Suprapubic skin (tissue), 4 donors: ENCODE results near the gene CABP4. TPM values are rescaled to one million over a fixed set of nuclear protein-coding genes. Genes with fewer than 3 reads are reported as not detected.

Experiments
- DNase-seq, 2 donors: peaks; one replicate each; pipeline ENCODE4 v3.0.0-alpha.2; 2019; ENCODE audit warnings: low spot score in 2 of 2
- H3K27ac ChIP-seq: fragments of 200-600 bp; sonication (generic); one replicate; pipeline ENCODE4 v1.5.1; 2019
- H3K27me3 ChIP-seq: fragments of 200-600 bp; sonication (generic); one replicate; pipeline ENCODE4 v1.5.1; 2019
- H3K36me3 ChIP-seq: fragments of 200-600 bp; sonication (generic); one replicate; pipeline ENCODE4 v1.5.1; 2019
- H3K4me1 ChIP-seq: fragments of 200-600 bp; sonication (generic); one replicate; pipeline ENCODE4 v1.5.1; 2019
- H3K4me3 ChIP-seq: fragments of 200-600 bp; sonication (generic); one replicate; pipeline ENCODE4 v1.5.1; 2019; ENCODE audit warnings: mild to moderate bottlenecking
- H3K9me3 ChIP-seq: fragments of 200-600 bp; sonication (generic); one replicate; pipeline ENCODE4 v1.5.1; 2019
- EP300 ChIP-seq: sonication (generic); formaldehyde crosslinking; IDR thresholded peaks from one replicate; pipeline ENCODE4 v1.6.1; 2017; ENCODE audit warnings: antibody characterized with exemption
- POLR2A ChIP-seq, 2 donors: fragments of 450-650 bp; IDR thresholded peaks; one replicate each; pipeline ENCODE4 v1.6.1; 2017; ENCODE audit warnings: antibody characterized with exemption in 2 of 2, mild to moderate bottlenecking in 2 of 2, moderate library complexity in 2 of 2
- POLR2AphosphoS5 ChIP-seq, 3 donors: sonication (generic); formaldehyde crosslinking; IDR thresholded peaks; one replicate each; pipeline ENCODE4 v1.6.1; 2017; ENCODE audit warnings: antibody characterized with exemption in 3 of 3
- WGBS: methylation state at CpG from one replicate; pipeline ENCODE4 v1.1.5; 2018; 5-methylcytosine and 5-hydroxymethylcytosine counted together
- total RNA-seq, 4 donors: library from RNA; depleted of rRNA; stranded (reverse); fragments of >200 nt; gene quantifications; one replicate each; pipeline ENCODE4 v1.1.0, GENCODE V29; 2016
- TF ChIP-seq, protein P1 (sequence below), 2 donors: fragments of 200-600 bp in 1 of 2; fragments of 450-650 bp in 1 of 2; sonication (generic) in 1 of 2; IDR thresholded peaks; one replicate each; pipeline ENCODE4 v1.5.1; 2016 to 2019; ENCODE audit warnings: antibody characterized with exemption in 2 of 2, mild to moderate bottlenecking in 1 of 2, moderate library complexity in 1 of 2

Gene CABP4
- total RNA-seq, 4 donors from 2014 or later, result 0.38 to 2.5 (median 0.72) TPM; not detected in 1

DNA sequence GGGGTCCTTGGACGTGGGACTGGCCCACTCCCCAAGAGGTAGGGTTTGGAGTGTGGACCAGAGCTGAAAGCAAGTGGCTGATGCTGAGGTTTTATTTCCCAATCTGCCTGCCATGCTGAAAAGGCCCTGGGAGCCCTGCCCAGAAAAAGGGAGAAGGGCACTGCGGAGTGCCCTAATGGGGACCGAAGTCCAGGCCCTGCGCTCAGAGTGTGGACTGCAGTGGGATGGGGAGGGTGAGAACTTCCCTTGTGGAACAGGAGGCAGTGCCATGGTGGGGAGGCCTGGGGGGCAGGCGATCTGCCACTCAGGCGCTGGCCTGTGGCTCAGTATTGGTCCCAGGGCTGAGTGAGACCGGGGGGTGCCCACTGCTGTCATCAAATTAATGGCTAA, 6.9 kb upstream of the CABP4 start:
- Histone ChIP-seq H3K4me1 (peaks cover 8% of the 10 kb centered on the region), H3K9me3 (no peaks in the 10 kb centered on the region), H3K27me3 (no peaks in the 10 kb centered on the region), H3K27ac (no peak overlapping the region), H3K36me3 (no peaks in the 10 kb centered on the region), H3K4me3 (no peak overlapping the region)
- no peak for DNase-seq
- TF ChIP-seq, protein P1, sequence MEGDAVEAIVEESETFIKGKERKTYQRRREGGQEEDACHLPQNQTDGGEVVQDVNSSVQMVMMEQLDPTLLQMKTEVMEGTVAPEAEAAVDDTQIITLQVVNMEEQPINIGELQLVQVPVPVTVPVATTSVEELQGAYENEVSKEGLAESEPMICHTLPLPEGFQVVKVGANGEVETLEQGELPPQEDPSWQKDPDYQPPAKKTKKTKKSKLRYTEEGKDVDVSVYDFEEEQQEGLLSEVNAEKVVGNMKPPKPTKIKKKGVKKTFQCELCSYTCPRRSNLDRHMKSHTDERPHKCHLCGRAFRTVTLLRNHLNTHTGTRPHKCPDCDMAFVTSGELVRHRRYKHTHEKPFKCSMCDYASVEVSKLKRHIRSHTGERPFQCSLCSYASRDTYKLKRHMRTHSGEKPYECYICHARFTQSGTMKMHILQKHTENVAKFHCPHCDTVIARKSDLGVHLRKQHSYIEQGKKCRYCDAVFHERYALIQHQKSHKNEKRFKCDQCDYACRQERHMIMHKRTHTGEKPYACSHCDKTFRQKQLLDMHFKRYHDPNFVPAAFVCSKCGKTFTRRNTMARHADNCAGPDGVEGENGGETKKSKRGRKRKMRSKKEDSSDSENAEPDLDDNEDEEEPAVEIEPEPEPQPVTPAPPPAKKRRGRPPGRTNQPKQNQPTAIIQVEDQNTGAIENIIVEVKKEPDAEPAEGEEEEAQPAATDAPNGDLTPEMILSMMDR (IDR thresholded peaks at IDR 0.05), result no peak
- TF ChIP-seq POLR2A (IDR thresholded peaks at IDR 0.05), result no peak
- TF ChIP-seq POLR2AphosphoS5 (IDR thresholded peaks at IDR 0.05), result no peak
- TF ChIP-seq EP300, result no peak
- 94% methylated on average over 7 of the region's 7 CpGs for WGBS

DNA sequence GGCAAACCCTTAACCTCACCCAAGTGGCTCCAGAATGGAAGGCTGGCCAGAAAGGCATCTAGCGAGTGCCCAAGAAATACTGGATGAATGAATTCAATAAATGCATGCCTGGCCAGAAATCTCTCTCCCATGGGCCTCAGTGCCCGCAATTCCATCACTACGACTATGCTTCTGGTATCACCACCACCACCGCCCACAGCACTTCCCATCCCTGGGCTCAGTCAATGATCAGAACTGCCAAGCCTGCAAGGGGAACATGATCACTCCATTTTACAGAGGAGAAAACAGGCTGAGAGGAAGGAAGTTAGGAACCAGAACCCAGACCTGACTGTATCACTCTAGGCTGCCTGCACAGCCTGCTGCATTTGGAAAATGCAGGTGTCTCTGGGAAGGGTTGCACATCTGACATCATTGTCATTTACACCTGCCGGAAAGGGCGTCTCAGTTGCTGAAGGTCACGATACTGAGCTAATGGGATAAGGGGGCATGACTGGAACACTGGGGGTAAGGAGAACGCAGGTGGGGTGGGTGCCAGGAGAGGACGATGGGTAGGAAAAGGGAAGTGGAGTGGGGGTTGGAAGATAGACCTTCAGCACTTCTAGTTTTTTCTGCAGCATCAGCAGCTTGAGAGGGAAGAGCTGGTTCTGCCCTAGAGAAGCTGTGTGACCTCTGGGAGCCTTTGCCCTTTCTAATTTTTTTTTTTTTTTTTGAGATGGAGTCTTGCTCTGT, 5.9 kb upstream of the CABP4 start:
- DNase-seq, result peak in 1 of 2 donors; percentile 58
- H3K9me3 ChIP-seq, result no peaks in the 10 kb centered on the region
- no peak overlapping the region for H3K4me3 ChIP-seq
- no peak overlapping the region for H3K27ac ChIP-seq
- H3K4me1 ChIP-seq, result peaks cover 5% of the 10 kb centered on the region
- H3K27me3 ChIP-seq, result no peaks in the 10 kb centered on the region
- H3K36me3 ChIP-seq, result no peaks in the 10 kb centered on the region
- WGBS, result 81% methylated on average over 9 of the region's 9 CpGs
- TF ChIP-seq, protein P1 (IDR thresholded peaks at IDR 0.05), result no peak
- no peak for TF ChIP-seq POLR2AphosphoS5 (IDR thresholded peaks at IDR 0.05)
- TF ChIP-seq POLR2A (IDR thresholded peaks at IDR 0.05), result no peak
- TF ChIP-seq EP300, result no peak

DNA sequence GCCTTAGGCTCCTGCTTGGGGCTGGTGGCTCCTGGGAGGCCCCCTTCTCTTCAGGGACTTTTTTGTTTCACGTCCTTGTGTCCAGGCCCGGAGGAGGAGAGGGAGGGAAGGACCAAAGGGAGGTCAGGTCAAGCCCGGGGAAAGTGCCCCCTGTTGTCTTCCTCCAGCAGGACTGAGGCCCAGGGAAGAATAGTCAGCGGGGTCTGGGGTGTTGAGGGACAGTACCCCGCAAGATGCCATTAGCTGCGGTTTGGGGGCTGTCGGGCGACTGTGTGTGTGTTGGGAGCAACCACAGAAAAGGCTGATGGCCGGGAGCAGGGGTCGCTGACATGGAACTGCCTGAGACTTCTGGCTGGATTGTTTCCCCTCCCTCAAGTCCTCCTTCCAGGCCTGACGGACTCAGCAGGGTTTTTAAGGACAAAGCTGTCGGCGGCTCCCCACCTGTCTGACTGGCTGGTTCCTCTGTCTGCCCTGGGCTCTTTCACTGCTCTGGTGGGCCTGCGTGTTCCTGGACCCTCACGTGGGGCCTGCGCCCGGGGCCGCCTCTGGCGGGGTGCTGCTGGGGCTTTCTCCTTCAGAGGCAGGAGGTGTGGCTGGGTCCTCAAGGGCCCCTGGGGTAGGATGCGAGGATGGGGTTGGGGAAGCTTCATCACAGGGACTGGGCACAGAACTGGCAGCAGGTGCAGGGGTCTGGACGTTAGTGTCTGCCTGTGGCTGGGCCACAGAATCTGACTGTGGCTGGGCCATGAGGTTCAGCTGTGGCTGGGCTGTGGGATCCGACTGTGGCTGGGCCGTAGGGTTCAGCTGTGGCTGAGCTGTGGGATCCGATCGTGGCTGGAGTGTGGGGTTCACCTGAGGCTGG, 4.1 kb upstream of the CABP4 start:
- no peak overlapping the region for H3K27ac ChIP-seq

DNA sequence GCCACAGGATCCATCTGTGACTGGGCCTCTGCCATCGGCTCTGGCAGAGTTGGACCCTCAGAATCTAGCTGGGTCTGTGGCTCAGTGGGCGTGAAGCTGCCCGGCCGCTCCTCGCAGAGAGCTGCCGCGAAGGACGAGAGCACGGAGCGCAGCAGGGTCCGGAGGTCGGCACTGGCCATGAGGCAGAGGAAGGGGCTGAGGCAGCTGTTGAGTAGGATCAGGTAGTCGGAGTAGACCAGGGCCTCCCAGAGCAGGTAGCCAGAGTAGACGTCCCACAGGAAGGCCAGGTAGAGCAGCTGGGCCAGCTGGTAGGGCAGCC, 3.5 kb upstream of the CABP4 start:
- no peak overlapping the region for H3K27ac ChIP-seq
- H3K27me3 ChIP-seq, result no peaks in the 10 kb centered on the region
- H3K4me1 ChIP-seq, result no peaks in the 10 kb centered on the region
- 94% methylated on average over 14 of the region's 14 CpGs for WGBS
- TF ChIP-seq POLR2AphosphoS5 (IDR thresholded peaks at IDR 0.05) (no peak), POLR2A (IDR thresholded peaks at IDR 0.05) (no peak), EP300 (no peak)
- TF ChIP-seq, protein P1 (IDR thresholded peaks at IDR 0.05), result no peak
- H3K9me3 ChIP-seq, result no peaks in the 10 kb centered on the region
- peak in 1 of 2 donors; percentile 51 for DNase-seq
- no peak overlapping the region for H3K4me3 ChIP-seq
- no peaks in the 10 kb centered on the region for H3K36me3 ChIP-seq

More for the DNA sequence above, 4.1 kb upstream of the CABP4 start:
- no peaks in the 10 kb centered on the region for H3K36me3 ChIP-seq
- no peaks in the 10 kb centered on the region for H3K4me1 ChIP-seq
- 93% methylated on average over 19 of the region's 25 CpGs for WGBS
- no peaks in the 10 kb centered on the region for H3K9me3 ChIP-seq
- TF ChIP-seq EP300, result no peak
- TF ChIP-seq, protein P1 (IDR thresholded peaks at IDR 0.05), result no peak
- no peak for TF ChIP-seq POLR2A (IDR thresholded peaks at IDR 0.05)
- TF ChIP-seq POLR2AphosphoS5 (IDR thresholded peaks at IDR 0.05), result no peak
- H3K27me3 ChIP-seq, result no peaks in the 10 kb centered on the region
- DNase-seq, result peak; percentile 54 to 59
- no peak overlapping the region for H3K4me3 ChIP-seq
